AG09319 (cell line): ENCODE data around the gene LAMA5.

Experiments used
- DNase-seq: peaks from one replicate; pipeline ENCODE4 v3.0.0-alpha.2; 2010; ENCODE audit warnings: low read depth; ENCODE audit errors: extremely low read depth
- TF ChIP-seq, protein P1 (sequence below): IDR thresholded peaks from 2 replicates; pipeline ENCODE4 v1.5.1; 2011; ENCODE audit warnings: low read depth, mild to moderate bottlenecking, inconsistent platforms, low read length, moderate library complexity

Gene LAMA5

GRCh38 chr20:62305149-62305764, 61.9 kb downstream of the LAMA5 start:
- no peak for DNase-seq
- TF ChIP-seq, protein P1, sequence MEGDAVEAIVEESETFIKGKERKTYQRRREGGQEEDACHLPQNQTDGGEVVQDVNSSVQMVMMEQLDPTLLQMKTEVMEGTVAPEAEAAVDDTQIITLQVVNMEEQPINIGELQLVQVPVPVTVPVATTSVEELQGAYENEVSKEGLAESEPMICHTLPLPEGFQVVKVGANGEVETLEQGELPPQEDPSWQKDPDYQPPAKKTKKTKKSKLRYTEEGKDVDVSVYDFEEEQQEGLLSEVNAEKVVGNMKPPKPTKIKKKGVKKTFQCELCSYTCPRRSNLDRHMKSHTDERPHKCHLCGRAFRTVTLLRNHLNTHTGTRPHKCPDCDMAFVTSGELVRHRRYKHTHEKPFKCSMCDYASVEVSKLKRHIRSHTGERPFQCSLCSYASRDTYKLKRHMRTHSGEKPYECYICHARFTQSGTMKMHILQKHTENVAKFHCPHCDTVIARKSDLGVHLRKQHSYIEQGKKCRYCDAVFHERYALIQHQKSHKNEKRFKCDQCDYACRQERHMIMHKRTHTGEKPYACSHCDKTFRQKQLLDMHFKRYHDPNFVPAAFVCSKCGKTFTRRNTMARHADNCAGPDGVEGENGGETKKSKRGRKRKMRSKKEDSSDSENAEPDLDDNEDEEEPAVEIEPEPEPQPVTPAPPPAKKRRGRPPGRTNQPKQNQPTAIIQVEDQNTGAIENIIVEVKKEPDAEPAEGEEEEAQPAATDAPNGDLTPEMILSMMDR = no peak

- no peak for DNase-seq
- TF ChIP-seq, protein P1 = no peak
Observed at GRCh38 chr20:62304331-62305148, 62.6 kb downstream of the LAMA5 start.

DNA sequence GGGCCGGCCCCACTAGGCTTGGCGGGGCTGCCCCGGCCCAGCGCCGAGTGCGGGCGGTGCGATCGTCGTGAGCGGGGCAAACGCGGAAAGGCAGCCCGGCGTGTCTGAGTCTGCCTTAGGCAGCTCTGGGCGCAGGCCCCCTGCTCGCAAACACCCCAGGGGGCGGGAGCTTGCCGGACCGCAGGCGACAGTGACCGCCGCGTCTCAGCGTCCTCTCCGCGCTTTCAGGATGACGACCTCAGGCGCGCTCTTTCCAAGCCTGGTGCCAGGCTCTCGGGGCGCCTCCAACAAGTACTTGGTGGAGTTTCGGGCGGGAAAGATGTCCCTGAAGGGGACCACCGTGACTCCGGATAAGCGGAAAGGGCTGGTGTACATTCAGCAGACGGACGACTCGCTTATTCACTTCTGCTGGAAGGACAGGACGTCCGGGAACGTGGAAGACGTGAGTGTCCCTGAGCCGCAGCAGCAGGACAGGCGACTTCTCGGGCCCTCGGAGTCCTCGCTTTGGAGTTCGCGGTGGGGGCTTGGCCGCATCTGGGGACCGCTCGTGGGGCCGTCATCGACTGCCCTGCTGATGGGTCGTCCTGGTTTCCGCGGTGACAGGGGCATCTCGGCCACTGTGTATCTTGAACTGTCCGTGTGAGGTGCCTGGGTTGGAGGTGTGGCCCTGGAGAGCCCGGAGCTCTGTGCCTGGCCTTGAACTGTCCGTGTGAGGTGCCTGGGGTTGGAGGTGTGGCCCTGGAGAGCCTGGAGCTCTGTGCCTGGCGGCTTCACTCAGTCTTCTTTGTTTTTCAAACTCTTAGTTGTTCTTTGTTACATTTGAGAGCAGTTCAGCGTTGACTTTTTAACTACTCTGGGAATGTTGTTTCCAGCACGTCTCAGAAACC, 63.5 kb downstream of the LAMA5 start:
- TF ChIP-seq, protein P1 = no peak
- DNase-seq = no peak

DNA sequence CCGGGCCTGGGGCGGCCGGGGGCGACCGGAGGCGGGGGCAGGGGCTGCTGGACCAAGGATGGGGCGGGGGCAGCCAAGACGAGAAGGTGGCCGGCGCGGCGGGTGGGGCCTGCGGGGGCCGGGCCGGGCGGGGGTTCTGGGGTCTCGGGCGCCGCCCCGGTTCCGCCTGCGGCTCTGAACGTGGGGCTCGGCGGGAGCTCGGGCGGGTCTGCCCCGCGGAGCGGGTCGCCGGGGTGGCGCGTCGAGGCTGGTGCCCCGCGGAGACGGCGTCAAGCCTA, 64.1 kb downstream of the LAMA5 start:
- no peak for DNase-seq
- TF ChIP-seq, protein P1 = no peak

GRCh38 chr20:62302341-62303061, 64.6 kb downstream of the LAMA5 start, which contains the start of gene ADRM1:
Gene ADRM1 (plus strand): TSS chr20:62302997. CDS start chr20:62303569, 572 bp downstream.
- peak; percentile 93 for DNase-seq
- TF ChIP-seq, protein P1 = peak; percentile 80

DNA sequence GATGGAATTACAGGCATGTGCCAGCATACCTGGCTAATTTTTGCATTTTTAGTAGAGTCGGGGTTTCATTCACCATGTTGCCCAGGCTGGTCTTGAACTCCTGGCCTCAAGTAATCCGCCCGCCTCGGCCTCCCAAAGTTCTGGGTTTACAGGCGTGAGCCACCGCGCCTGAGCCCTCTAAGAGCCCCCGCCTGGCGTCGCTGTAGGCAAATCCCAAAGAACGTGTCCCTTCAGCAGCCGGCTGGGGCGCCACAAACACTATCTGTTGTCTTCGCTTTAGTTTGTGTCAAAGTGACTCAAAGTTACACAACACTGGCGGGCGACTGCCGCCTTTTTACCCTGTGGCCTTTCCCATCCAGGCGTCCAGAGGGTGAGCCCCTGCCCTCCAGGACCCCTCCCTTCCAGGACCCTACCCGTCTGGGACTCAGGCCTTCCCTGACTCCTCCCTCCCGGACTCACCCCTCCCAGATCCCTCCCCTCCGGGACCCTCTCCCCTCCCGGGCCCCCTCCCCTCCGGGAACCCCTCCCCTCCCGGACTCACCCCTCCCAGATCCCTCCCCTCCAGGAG, 65.3 kb downstream of the LAMA5 start:
- TF ChIP-seq, protein P1 = peak; percentile 93

More for the DNA sequence above, 65.3 kb downstream of the LAMA5 start:
- DNase-seq = peak; percentile 82
